GM06990 (cell line): Measurements from ENCODE around the gene MTMR3.

Experiments
- DNase-seq: peaks from one replicate; pipeline ENCODE4 v3.0.0-alpha.2; 2011; ENCODE audit not compliant: insufficient read length; ENCODE audit errors: extremely low read depth
- H3K27me3 ChIP-seq: replicated peaks from 2 replicates; pipeline ENCODE4 v1.6.0; 2011; ENCODE audit warnings: low read length; ENCODE audit not compliant: control insufficient read depth, insufficient read depth
- H3K36me3 ChIP-seq: 2 replicates; pipeline ENCODE4 v1.5.1; 2011; ENCODE audit warnings: low read length; ENCODE audit not compliant: control insufficient read depth, insufficient read depth
- H3K4me3 ChIP-seq: replicated peaks from 2 replicates; pipeline ENCODE4 v1.5.1; 2011; ENCODE audit warnings: low read depth, mild to moderate bottlenecking, control low read depth, low read length
- TF ChIP-seq, protein P1 (sequence below): IDR thresholded peaks from 2 replicates; pipeline ENCODE4 v1.5.1; 2011; ENCODE audit warnings: low read length, control low read depth, mild to moderate bottlenecking, inconsistent platforms; ENCODE audit not compliant: insufficient read depth, poor library complexity, severe bottlenecking

The MTMR3 gene

DNA sequence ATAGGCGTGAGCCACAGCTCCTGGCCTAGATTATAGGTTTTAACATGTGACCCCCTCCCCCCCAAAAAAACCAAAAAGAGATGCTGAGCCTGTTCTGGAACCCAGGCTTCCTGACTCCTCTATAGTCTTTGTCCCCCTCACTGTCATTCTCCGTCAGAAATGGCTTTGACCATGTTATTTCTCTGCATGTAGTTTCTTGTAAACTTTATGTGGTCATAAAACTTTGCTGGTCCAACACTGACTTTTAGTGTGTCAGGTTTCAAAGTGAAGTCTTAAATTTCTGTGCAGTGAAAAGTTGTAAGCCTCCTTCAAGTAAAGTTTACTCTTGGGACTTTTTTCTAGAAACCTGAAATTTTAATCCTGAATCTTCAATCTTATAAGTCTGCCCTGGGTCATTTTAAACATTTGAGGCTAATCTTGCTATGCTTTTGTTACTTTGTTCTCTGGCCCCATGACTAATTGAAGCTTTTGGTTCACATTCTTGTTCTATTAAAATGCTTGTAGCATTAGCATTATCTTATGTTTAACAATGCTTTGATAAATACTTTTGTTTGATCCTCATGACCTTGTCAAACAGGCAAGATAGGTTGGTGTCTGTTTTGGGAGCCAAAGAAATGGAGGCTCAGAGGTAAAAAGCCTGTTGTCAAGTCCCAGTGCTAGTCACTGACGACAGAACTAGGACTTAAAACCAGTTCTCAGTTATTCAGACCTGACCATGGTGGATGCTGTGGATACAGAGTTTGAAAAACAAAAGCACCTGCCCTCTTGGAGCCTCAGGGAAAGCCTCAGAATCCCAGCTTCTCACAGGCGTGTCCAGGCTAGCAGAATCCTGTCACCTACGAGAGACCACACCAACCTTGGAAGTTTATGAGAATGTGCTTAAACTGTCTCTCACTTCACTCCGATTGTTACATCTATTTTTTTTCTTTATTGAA, 109.6 kb downstream of the MTMR3 start:
- H3K4me3 ChIP-seq: no peak overlapping the region
- no peaks in the 10 kb centered on the region for H3K27me3 ChIP-seq
- DNase-seq: no peak
- H3K36me3 ChIP-seq: no peaks in the 10 kb centered on the region; the same call in 1 of the 2 replicates
- TF ChIP-seq, protein P1, sequence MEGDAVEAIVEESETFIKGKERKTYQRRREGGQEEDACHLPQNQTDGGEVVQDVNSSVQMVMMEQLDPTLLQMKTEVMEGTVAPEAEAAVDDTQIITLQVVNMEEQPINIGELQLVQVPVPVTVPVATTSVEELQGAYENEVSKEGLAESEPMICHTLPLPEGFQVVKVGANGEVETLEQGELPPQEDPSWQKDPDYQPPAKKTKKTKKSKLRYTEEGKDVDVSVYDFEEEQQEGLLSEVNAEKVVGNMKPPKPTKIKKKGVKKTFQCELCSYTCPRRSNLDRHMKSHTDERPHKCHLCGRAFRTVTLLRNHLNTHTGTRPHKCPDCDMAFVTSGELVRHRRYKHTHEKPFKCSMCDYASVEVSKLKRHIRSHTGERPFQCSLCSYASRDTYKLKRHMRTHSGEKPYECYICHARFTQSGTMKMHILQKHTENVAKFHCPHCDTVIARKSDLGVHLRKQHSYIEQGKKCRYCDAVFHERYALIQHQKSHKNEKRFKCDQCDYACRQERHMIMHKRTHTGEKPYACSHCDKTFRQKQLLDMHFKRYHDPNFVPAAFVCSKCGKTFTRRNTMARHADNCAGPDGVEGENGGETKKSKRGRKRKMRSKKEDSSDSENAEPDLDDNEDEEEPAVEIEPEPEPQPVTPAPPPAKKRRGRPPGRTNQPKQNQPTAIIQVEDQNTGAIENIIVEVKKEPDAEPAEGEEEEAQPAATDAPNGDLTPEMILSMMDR: no peak

DNA sequence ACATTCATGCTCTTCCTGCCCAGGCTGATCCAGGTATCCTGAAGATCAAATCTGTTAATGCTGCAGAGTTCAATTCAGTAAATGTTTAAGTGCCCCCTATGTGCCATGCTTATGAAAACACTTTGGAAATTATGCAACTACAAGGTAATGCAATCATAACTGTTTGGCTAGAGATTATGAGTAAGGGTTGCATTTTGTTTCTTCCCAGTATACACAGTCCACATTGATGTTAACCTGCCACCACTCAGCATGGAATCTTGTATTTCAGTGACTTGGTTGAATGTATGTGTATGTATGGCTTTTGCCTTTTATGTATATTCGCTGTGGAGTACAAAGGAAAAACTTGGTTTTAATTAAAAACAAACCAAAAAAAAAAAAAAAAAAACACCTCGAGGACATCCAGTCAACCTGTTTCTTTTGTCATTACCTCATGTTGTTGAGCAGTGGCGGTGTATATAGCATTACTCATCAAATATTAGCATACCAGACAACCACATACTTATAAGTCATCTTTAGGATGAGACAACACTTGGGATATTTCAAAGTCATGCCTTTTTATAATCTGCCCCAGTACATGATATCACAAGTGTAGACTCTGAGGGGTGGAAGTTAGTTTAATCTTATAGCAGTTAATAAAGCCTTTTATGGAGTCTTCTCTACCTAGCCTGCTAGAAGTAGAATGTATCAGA, 111.2 kb downstream of the MTMR3 start:
- no peaks in the 10 kb centered on the region for H3K27me3 ChIP-seq
- TF ChIP-seq, protein P1: no peak
- DNase-seq: no peak
- no peak overlapping the region for H3K4me3 ChIP-seq
- no peaks in the 10 kb centered on the region; the same call in 1 of the 2 replicates for H3K36me3 ChIP-seq

DNA sequence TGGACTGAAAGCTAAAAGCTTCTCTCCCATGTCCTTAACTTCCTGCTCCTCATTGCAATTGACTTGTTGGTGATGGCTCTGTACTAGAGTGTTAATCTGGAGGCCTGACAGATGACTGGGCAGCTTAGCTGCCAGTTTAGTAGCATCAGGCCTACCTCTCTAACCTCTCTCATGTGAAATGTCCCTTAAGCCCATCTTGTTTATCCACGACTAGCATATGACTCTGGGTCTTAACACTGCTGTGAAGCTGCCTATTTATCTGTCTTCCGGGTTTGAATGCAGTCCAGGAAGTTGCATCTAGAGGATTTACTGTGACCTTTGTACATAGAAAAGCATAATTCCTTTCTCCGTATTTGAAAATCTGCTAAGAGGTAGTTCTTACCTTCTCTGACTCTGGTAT, 112.0 kb downstream of the MTMR3 start:
- no peak for DNase-seq
- TF ChIP-seq, protein P1: no peak
- H3K4me3 ChIP-seq: no peak overlapping the region
- H3K27me3 ChIP-seq: no peaks in the 10 kb centered on the region
- no peaks in the 10 kb centered on the region; the same call in 1 of the 2 replicates for H3K36me3 ChIP-seq

DNA sequence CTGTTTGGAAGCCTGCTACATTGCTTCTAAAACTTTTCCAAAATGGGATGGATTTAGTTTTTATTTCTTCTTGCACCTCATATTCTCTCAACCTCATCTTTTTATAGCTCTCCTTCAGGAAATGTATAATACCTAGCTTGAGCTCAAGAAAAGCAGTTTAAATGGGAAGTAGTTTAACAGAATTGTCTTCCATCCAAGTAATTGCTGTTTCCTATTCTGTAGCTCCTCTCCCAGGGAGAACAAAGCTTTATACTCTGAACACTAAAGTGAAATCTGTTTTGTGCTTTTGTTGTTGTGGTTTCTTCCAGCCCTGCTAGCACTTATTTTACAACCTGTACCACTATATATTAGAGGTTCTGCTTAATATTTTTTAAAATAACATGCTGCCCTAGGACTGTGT, 114.1 kb downstream of the MTMR3 start:
- Histone ChIP-seq H3K27me3 (no peaks in the 10 kb centered on the region), H3K4me3 (no peak overlapping the region), H3K36me3 (no peaks in the 10 kb centered on the region)
- TF ChIP-seq, protein P1: no peak
- DNase-seq: no peak

DNA sequence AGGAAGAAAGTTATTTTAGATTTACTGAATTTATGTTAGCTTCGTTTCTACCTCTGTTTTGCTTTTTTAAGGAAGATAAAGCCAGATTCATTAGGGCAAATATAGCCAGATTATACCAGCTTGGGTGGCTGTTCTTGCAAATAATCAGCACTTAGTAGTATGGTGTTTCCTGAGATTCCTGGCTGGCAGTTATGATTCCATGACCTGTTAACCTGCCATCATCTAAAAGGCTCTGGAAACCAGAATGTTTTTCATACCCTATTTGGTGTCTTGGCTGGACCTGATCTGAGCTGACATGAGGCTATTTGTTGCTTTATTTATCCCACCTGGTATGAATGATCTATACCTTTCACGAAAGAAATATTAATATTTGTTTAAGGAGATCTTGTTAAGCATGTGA, 114.5 kb downstream of the MTMR3 start:
- DNase-seq: no peak
- TF ChIP-seq, protein P1: no peak

More for the DNA sequence above, 114.5 kb downstream of the MTMR3 start:
- Histone ChIP-seq H3K4me3 (no peak overlapping the region), H3K36me3 (no peaks in the 10 kb centered on the region), H3K27me3 (no peaks in the 10 kb centered on the region)
